ENCODE results near the gene GLG1. TPM values are rescaled to one million over a fixed set of nuclear protein-coding genes. Genes with fewer than 3 reads are reported as not detected.
"Not testable (repeated sequence)": the region's sequence is repeated elsewhere in the genome, so short reads cannot be mapped to it uniquely, and the experiment has no call there.

The GLG1 gene
- total and polyA plus RNA-seq, 4 donors, result 22.2 to 71.5 (median 47.9) TPM

DNA sequence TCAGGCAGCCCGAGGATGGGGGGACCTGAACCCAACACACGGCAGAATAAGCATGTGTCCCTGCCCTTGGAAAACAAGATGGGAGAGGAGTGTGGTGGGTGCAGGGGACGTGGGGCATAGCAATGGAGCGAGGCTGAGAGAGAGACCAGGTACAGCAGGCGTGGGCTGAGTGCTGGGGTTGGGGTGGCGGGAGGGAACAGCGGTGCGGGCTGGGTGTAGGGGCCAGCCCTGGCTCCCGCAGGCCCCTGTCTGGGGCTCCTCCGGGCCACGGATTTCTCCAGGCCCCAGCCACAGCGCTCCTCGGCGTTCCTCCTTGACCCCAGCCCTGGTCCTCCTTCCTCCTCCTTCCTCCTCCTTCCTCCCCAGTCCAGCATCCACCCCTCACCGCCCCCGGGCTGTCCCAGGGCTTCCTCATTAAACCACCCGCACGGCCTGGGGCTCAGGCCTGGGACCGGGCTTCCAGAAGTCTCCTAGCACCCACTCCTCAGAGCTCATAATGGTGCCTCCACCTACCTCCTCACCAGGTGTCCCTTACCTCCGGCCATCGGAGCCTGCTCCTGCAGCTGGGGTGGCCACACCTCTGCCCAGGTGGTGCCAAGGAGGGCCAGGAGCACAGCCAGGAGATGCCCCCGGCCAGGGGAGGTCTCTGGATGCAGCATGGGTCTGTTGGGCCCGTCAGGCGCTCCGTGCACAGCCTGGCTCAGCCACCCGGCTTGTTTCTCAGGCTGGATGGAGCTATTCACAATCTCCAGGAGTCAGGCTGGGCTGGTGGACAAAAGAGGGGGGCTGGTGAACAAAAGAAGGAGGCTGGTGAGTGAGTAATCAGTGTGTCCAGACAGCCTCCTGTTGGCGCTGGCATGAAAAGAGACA is 186.1 kb downstream of the GLG1 start, which contains the start of gene CLEC18B:
TSS of gene CLEC18B (minus strand) at position 867 of the 870 bp plus-strand sequence. CDS start at position 659, 208 bp downstream.
- not testable (repeated sequence) for H3K36me3 ChIP-seq (ENCODE audit: control insufficient read depth in 4 of 4, insufficient read depth in 3 of 4, low read depth in 1 of 4, low read length in 3 of 4); DNase-seq (ENCODE audit: low spot score); H3K9ac ChIP-seq (ENCODE audit: low read depth in 1 of 2, low read length in 2 of 2); H3K27ac ChIP-seq (ENCODE audit: low read depth in 1 of 2, low read length in 2 of 2); H3K4me3 ChIP-seq (ENCODE audit: low read depth in 1 of 3, low read length in 3 of 3); H3K4me1 ChIP-seq (ENCODE audit: control insufficient read depth in 4 of 4, insufficient read depth in 4 of 4, low read length in 3 of 4); H3K9me3 ChIP-seq (ENCODE audit: control insufficient read depth in 4 of 4, low read length in 3 of 4); H3K27me3 ChIP-seq (ENCODE audit: control insufficient read depth in 4 of 4, insufficient read depth in 4 of 4, low read length in 3 of 4)
- WGBS, result 90% methylated on average over 8 of the region's 27 CpGs

DNA sequence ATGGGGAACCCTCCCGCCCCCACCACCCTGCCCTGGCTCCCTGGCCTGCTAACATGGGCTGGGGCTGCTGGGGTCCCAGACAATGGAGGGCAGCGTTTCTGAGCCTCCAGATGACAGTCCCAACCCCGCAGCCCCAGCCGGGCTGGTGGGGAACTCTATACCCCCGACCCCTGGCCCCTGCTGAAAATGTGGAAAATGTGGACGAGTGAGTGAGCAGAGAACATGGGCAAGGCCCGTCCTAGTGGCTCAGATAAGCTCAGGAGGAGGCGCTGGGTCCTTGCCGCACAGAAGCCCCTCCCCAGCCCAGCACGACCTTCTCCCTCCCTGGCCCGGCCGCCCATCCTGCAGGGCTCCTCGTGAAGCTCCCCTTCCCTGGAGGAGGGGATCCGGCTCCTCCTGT is 187.1 kb downstream of the GLG1 start:
- H3K27ac ChIP-seq (ENCODE audit: low read depth in 1 of 2, low read length in 2 of 2); H3K9ac ChIP-seq (ENCODE audit: low read depth in 1 of 2, low read length in 2 of 2); H3K9me3 ChIP-seq (ENCODE audit: control insufficient read depth in 4 of 4, low read length in 3 of 4); H3K36me3 ChIP-seq (ENCODE audit: control insufficient read depth in 4 of 4, insufficient read depth in 3 of 4, low read depth in 1 of 4, low read length in 3 of 4); H3K4me1 ChIP-seq (ENCODE audit: control insufficient read depth in 4 of 4, insufficient read depth in 4 of 4, low read length in 3 of 4); H3K4me3 ChIP-seq (ENCODE audit: low read depth in 1 of 3, low read length in 3 of 3); H3K27me3 ChIP-seq (ENCODE audit: control insufficient read depth in 4 of 4, insufficient read depth in 4 of 4, low read length in 3 of 4); DNase-seq (ENCODE audit: low spot score): not testable (repeated sequence)
- WGBS, result 84% methylated on average over 8 of the region's 14 CpGs

DNA sequence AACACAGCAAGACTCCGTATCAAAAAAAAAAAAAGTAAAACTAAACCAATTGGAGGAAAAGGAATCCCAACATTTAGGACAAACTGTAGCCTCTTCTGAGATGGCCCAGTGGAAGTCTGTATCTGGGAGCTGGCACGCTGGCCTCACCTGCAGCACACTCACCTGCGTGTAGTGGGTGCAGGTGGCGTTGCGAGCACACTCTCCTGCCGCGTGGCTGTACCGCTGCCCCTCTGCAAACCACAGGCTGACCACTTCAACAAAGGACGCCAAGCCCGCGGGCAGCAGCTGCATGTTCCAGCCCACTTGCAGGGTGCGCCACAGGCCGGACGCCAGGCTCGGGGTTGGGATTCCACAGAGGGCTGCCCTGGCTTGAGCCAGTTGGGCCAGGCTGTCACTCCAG is 189.0 kb downstream of the GLG1 start:
- not testable (repeated sequence) for H3K9me3 ChIP-seq (ENCODE audit: control insufficient read depth in 4 of 4, low read length in 3 of 4); H3K36me3 ChIP-seq (ENCODE audit: control insufficient read depth in 4 of 4, insufficient read depth in 3 of 4, low read depth in 1 of 4, low read length in 3 of 4); H3K4me3 ChIP-seq (ENCODE audit: low read depth in 1 of 3, low read length in 3 of 3); H3K4me1 ChIP-seq (ENCODE audit: control insufficient read depth in 4 of 4, insufficient read depth in 4 of 4, low read length in 3 of 4); H3K9ac ChIP-seq (ENCODE audit: low read depth in 1 of 2, low read length in 2 of 2); H3K27me3 ChIP-seq (ENCODE audit: control insufficient read depth in 4 of 4, insufficient read depth in 4 of 4, low read length in 3 of 4); H3K27ac ChIP-seq (ENCODE audit: low read depth in 1 of 2, low read length in 2 of 2); DNase-seq (ENCODE audit: low spot score)
- WGBS, result 96% methylated on average over 13 of the region's 15 CpGs

DNA sequence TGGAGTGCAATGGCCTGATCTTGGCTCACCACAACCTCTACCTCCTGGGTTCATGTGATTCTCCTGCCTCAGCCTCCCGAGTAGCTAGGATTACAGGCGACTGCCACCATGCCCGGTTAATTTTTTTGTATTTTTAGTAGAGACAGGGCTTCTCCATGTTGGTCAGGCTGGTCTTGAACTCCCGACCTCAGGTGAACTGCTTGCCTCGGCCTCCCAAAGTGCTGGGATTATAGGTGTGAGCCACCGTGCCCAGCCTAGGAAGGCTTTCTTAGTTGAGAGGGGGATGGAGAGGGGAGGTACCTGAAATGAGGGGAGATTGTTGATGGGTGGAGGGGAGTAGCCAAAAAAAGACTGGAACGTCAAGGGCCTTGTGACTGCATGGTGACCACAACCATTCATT is 193.0 kb downstream of the GLG1 start:
- H3K4me3 ChIP-seq (ENCODE audit: low read depth in 1 of 3, low read length in 3 of 3); H3K4me1 ChIP-seq (ENCODE audit: control insufficient read depth in 4 of 4, insufficient read depth in 4 of 4, low read length in 3 of 4); H3K27me3 ChIP-seq (ENCODE audit: control insufficient read depth in 4 of 4, insufficient read depth in 4 of 4, low read length in 3 of 4); H3K36me3 ChIP-seq (ENCODE audit: control insufficient read depth in 4 of 4, insufficient read depth in 3 of 4, low read depth in 1 of 4, low read length in 3 of 4); DNase-seq (ENCODE audit: low spot score); H3K9me3 ChIP-seq (ENCODE audit: control insufficient read depth in 4 of 4, low read length in 3 of 4); H3K9ac ChIP-seq (ENCODE audit: low read depth in 1 of 2, low read length in 2 of 2); H3K27ac ChIP-seq (ENCODE audit: low read depth in 1 of 2, low read length in 2 of 2): not testable (repeated sequence)
- 84% methylated on average over 7 of the region's 7 CpGs for WGBS

DNA sequence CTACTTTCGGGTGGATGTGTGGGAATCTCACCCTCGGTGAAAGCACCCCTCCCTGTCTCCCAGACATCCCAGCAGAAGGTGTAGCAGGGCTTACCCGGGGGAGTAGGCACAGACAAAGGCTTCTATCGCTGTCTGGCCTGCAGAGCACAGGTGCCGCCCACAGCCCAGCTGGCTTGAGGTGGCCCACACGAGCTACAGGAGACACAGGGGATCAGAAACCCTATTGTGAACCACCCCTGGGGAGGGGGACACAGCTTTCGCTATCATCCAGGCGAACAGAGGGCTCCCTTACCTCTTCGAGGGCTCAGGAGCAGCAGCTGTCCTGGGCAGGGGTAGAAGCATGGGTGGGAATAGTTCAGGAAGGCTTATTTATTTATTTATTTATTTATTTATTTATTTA is 193.4 kb downstream of the GLG1 start:
- WGBS, result 95% methylated on average over 9 of the region's 9 CpGs
- H3K4me1 ChIP-seq (ENCODE audit: control insufficient read depth in 4 of 4, insufficient read depth in 4 of 4, low read length in 3 of 4); H3K4me3 ChIP-seq (ENCODE audit: low read depth in 1 of 3, low read length in 3 of 3); H3K27me3 ChIP-seq (ENCODE audit: control insufficient read depth in 4 of 4, insufficient read depth in 4 of 4, low read length in 3 of 4); H3K9ac ChIP-seq (ENCODE audit: low read depth in 1 of 2, low read length in 2 of 2); DNase-seq (ENCODE audit: low spot score); H3K27ac ChIP-seq (ENCODE audit: low read depth in 1 of 2, low read length in 2 of 2); H3K36me3 ChIP-seq (ENCODE audit: control insufficient read depth in 4 of 4, insufficient read depth in 3 of 4, low read depth in 1 of 4, low read length in 3 of 4); H3K9me3 ChIP-seq (ENCODE audit: control insufficient read depth in 4 of 4, low read length in 3 of 4): not testable (repeated sequence)

DNA sequence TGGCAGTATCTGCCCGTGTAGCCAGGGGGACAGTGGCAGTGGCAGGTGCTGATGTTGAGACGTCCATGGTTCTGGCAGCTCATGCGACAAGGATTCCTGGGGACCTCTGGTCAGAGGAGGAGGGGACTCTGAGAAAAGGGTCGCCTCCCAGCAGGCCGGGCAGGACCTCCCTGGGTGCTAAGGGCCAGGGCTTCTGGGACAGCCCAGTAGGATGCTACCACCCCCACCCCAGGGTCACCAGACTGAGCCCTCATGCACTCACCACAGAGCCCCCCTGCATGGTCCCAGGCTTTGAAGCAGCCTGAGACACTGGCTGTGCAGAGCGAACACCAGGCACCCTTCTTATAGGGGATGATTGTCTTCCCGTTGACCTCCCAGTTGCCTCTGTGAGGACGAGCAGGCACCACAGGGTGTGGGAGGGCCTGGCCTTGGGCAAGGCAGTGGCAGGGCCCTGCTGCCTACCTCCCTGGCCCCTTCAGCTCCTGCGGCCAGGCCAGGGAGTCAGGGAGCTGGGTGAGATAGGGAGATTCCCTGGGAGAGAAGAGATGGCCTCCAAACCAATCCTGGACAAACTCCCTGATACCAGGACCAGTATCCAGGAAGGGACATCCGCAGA is 194.0 kb downstream of the GLG1 start:
- not testable (repeated sequence) for H3K36me3 ChIP-seq (ENCODE audit: control insufficient read depth in 4 of 4, insufficient read depth in 3 of 4, low read depth in 1 of 4, low read length in 3 of 4); H3K27ac ChIP-seq (ENCODE audit: low read depth in 1 of 2, low read length in 2 of 2); H3K9me3 ChIP-seq (ENCODE audit: control insufficient read depth in 4 of 4, low read length in 3 of 4); H3K4me3 ChIP-seq (ENCODE audit: low read depth in 1 of 3, low read length in 3 of 3); H3K4me1 ChIP-seq (ENCODE audit: control insufficient read depth in 4 of 4, insufficient read depth in 4 of 4, low read length in 3 of 4); DNase-seq (ENCODE audit: low spot score); H3K9ac ChIP-seq (ENCODE audit: low read depth in 1 of 2, low read length in 2 of 2); H3K27me3 ChIP-seq (ENCODE audit: control insufficient read depth in 4 of 4, insufficient read depth in 4 of 4, low read length in 3 of 4)
- 85% methylated on average over 7 of the region's 10 CpGs for WGBS

DNA sequence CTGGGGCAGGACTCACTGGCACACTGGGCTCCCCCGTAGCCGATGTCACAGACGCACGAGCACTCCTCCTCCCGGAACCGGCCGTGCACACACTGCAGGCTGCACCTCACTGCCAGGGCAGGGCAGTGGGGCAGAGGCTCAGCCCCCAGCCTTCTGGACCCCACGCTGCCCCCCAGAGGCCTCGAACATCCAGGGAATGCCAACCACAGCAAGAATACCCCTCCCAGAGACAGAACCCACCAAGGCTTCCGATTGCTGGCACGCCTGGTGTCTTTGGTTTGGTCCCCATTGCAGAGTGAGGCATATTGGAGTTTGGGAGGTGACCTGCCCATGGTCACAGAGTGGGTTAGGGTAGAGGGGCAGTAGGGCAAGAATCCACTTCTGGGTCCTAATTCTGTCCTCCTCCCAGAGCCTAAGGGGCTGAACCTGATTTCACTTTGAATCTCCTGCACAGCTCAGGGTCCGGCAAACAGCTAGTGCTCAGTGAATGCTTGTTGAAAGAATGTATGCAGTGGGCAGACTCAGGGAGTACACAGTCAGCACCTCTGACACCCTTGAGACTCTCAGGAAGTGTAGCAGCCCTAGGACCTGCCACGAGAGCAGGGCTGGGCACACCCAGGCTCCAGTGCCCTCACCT is 194.7 kb downstream of the GLG1 start:
- not testable (repeated sequence) for H3K36me3 ChIP-seq (ENCODE audit: control insufficient read depth in 4 of 4, insufficient read depth in 3 of 4, low read depth in 1 of 4, low read length in 3 of 4); H3K27ac ChIP-seq (ENCODE audit: low read depth in 1 of 2, low read length in 2 of 2); H3K4me1 ChIP-seq (ENCODE audit: control insufficient read depth in 4 of 4, insufficient read depth in 4 of 4, low read length in 3 of 4); H3K9ac ChIP-seq (ENCODE audit: low read depth in 1 of 2, low read length in 2 of 2); H3K4me3 ChIP-seq (ENCODE audit: low read depth in 1 of 3, low read length in 3 of 3); H3K9me3 ChIP-seq (ENCODE audit: control insufficient read depth in 4 of 4, low read length in 3 of 4); H3K27me3 ChIP-seq (ENCODE audit: control insufficient read depth in 4 of 4, insufficient read depth in 4 of 4, low read length in 3 of 4); DNase-seq (ENCODE audit: low spot score)
- WGBS, result 72% methylated on average over 5 of the region's 13 CpGs

DNA sequence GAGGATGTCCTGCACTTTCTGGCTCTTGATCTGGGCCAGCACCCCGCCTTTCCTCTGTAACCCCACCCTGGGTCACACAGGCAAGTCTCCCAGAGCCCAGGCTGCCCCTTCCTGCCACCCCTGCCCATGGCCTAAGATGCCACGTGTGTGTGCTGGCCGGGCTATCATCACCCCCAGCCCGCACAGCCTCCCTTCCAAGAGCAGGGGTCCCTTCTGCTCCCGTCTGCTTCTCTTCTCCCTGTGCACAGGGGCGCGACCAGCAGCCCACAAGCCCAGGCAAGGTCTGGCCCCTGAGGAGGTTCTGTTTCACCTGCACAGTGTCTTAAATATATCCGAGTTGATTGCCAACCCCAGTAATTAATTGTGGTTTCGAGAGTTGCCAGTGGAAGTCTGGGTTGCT is 195.9 kb downstream of the GLG1 start:
- not testable (repeated sequence) for H3K9ac ChIP-seq (ENCODE audit: low read depth in 1 of 2, low read length in 2 of 2); H3K27me3 ChIP-seq (ENCODE audit: control insufficient read depth in 4 of 4, insufficient read depth in 4 of 4, low read length in 3 of 4); H3K4me3 ChIP-seq (ENCODE audit: low read depth in 1 of 3, low read length in 3 of 3); H3K9me3 ChIP-seq (ENCODE audit: control insufficient read depth in 4 of 4, low read length in 3 of 4); H3K36me3 ChIP-seq (ENCODE audit: control insufficient read depth in 4 of 4, insufficient read depth in 3 of 4, low read depth in 1 of 4, low read length in 3 of 4); H3K27ac ChIP-seq (ENCODE audit: low read depth in 1 of 2, low read length in 2 of 2); H3K4me1 ChIP-seq (ENCODE audit: control insufficient read depth in 4 of 4, insufficient read depth in 4 of 4, low read length in 3 of 4); DNase-seq (ENCODE audit: low spot score)
- 94% methylated on average over 9 of the region's 9 CpGs for WGBS
